GM18519 (cell line): Measurements from ENCODE around the gene LYPD5.
"Not testable (repeated sequence)": the region's sequence is repeated elsewhere in the genome, so short reads cannot be mapped to it uniquely, and the experiment has no call there.

Experiments used
- ATAC-seq: cut with Tn5 transposase; IDR thresholded peaks from one replicate; pipeline ENCODE4 v1.9.1; 2021; ENCODE audit warnings: mild to moderate bottlenecking, moderate library complexity; ENCODE audit not compliant: unreplicated experiment, low FRiP score

The LYPD5 gene

GRCh38 chr19:43802216-43802951 is at the start of gene LYPD5:
LYPD5 (minus strand) TSS chr19:43802447; CDS start chr19:43802380, 67 bp downstream.
- ATAC-seq: no peak

- no peak for ATAC-seq
Measured at GRCh38 chr19:43848821-43849220, 46.6 kb upstream of the LYPD5 start.

- ATAC-seq: no peak
Measured at GRCh38 chr19:43847884-43848283, 45.6 kb upstream of the LYPD5 start.

GRCh38 chr19:43847246-43847645 is 45.0 kb upstream of the LYPD5 start:
- no peak for ATAC-seq

GRCh38 chr19:43842007-43842406 is 39.8 kb upstream of the LYPD5 start:
- ATAC-seq: no peak

GRCh38 chr19:43839139-43839538 is 36.9 kb upstream of the LYPD5 start:
- no peak for ATAC-seq

- ATAC-seq: no peak
Measured at GRCh38 chr19:43826787-43827754, 24.8 kb upstream of the LYPD5 start, which contains the start of gene ZNF283. ZNF283 (plus strand) TSS chr19:43827321; CDS start chr19:43833505, 6,184 bp downstream.

- ATAC-seq: not testable (repeated sequence)
Measured at GRCh38 chr19:43824572-43824971, 22.3 kb upstream of the LYPD5 start.

GRCh38 chr19:43823856-43824255 is 21.6 kb upstream of the LYPD5 start:
- not testable (repeated sequence) for ATAC-seq

- no peak for ATAC-seq
Measured at GRCh38 chr19:43820884-43821215, 18.6 kb upstream of the LYPD5 start.

- ATAC-seq: no peak
Measured at GRCh38 chr19:43820098-43820883, 18.0 kb upstream of the LYPD5 start.

GRCh38 chr19:43818500-43818899 is 16.3 kb upstream of the LYPD5 start:
- no peak for ATAC-seq

GRCh38 chr19:43817454-43817853 is 15.2 kb upstream of the LYPD5 start:
- not testable (repeated sequence) for ATAC-seq

GRCh38 chr19:43814663-43815352 is 12.6 kb upstream of the LYPD5 start:
- ATAC-seq: no peak

- ATAC-seq: no peak
Measured at GRCh38 chr19:43812688-43813087, 10.4 kb upstream of the LYPD5 start.

GRCh38 chr19:43812259-43812658 is 10.0 kb upstream of the LYPD5 start:
- ATAC-seq: no peak

GRCh38 chr19:43811837-43812236 is 9.6 kb upstream of the LYPD5 start:
- no peak for ATAC-seq

GRCh38 chr19:43809762-43810696 is 7.8 kb upstream of the LYPD5 start:
- no peak for ATAC-seq

GRCh38 chr19:43807651-43808050 is 5.4 kb upstream of the LYPD5 start:
- no peak for ATAC-seq
